Mucosa of rectum (tissue), 2 donors: ENCODE measurements around the gene MRPL28.
"Not testable (repeated sequence)": the region's sequence is repeated elsewhere in the genome, so short reads cannot be mapped to it uniquely, and the experiment has no call there.

ENCODE experiments used
- H3K27ac ChIP-seq, 2 donors: one replicate each; pipeline ENCODE4 v1.7.0; 2013; ENCODE audit warnings: inconsistent platforms in 2 of 2, low read depth in 2 of 2, low read length in 2 of 2
- H3K27me3 ChIP-seq, 2 donors: one replicate each; pipeline ENCODE4 v1.7.0; 2013; ENCODE audit warnings: low read length in 2 of 2; ENCODE audit not compliant: control insufficient read depth in 2 of 2, insufficient read depth in 2 of 2
- H3K36me3 ChIP-seq, 2 donors: one replicate each; pipeline ENCODE4 v1.7.0; 2013; ENCODE audit warnings: low read length in 2 of 2; ENCODE audit not compliant: control insufficient read depth in 2 of 2, insufficient read depth in 2 of 2
- H3K4me1 ChIP-seq, 2 donors: one replicate each; pipeline ENCODE4 v1.7.0; 2013; ENCODE audit warnings: low read length in 2 of 2, mild to moderate bottlenecking in 1 of 2; ENCODE audit not compliant: control insufficient read depth in 2 of 2, insufficient read depth in 2 of 2
- H3K4me3 ChIP-seq, 2 donors: one replicate each; pipeline ENCODE4 v1.7.0; 2013; ENCODE audit warnings: low read length in 2 of 2
- H3K9ac ChIP-seq, 2 donors: one replicate each; pipeline ENCODE4 v1.7.0; 2013; ENCODE audit warnings: low read length in 2 of 2, low read depth in 1 of 2, mild to moderate bottlenecking in 1 of 2
- H3K9me3 ChIP-seq, 2 donors: one replicate each; pipeline ENCODE4 v1.7.0; 2013; ENCODE audit warnings: low read length in 2 of 2; ENCODE audit not compliant: control insufficient read depth in 2 of 2
- donor health status: healthy.
- donor health status: Normal muscosa, but diverticular disease.

MRPL28 gene

GRCh38 chr16:389352-389751 lies 19.0 kb upstream of the MRPL28 start:
- H3K4me3 ChIP-seq = no peak overlapping the region
- H3K4me1 ChIP-seq = no peaks in the 10 kb centered on the region
- no peak overlapping the region for H3K27ac ChIP-seq
- H3K9me3 ChIP-seq = no peaks in the 10 kb centered on the region
- H3K9ac ChIP-seq = no peak overlapping the region
- no peaks in the 10 kb centered on the region for H3K27me3 ChIP-seq
- H3K36me3 ChIP-seq = no peaks in the 10 kb centered on the region

GRCh38 chr16:387761-388666 lies 17.7 kb upstream of the MRPL28 start:
- not testable (repeated sequence) for H3K4me3 ChIP-seq, H3K4me1 ChIP-seq, H3K27ac ChIP-seq, H3K9me3 ChIP-seq, H3K27me3 ChIP-seq, H3K9ac ChIP-seq, H3K36me3 ChIP-seq

GRCh38 chr16:386641-387156 lies 16.4 kb upstream of the MRPL28 start:
- H3K4me3 ChIP-seq = no peak overlapping the region
- H3K9me3 ChIP-seq = no peaks in the 10 kb centered on the region
- peak overlapping the region in 1 of 2 donors; percentile 11 for H3K27ac ChIP-seq
- H3K27me3 ChIP-seq = no peaks in the 10 kb centered on the region
- H3K36me3 ChIP-seq = no peaks in the 10 kb centered on the region
- H3K4me1 ChIP-seq = peaks cover 10 to 14% of the 10 kb centered on the region in 2 donors
- no peak overlapping the region for H3K9ac ChIP-seq

GRCh38 chr16:383326-384051 lies 13.2 kb upstream of the MRPL28 start:
- H3K9me3 ChIP-seq = no peaks in the 10 kb centered on the region
- peak overlapping the region; percentile 80 to 87 for H3K27ac ChIP-seq
- peaks cover 27 to 35% of the 10 kb centered on the region in 2 donors for H3K4me1 ChIP-seq
- peak overlapping the region; percentile 76 to 81 for H3K9ac ChIP-seq
- H3K4me3 ChIP-seq = peak overlapping the region; percentile 53 to 89
- H3K27me3 ChIP-seq = no peaks in the 10 kb centered on the region
- no peaks in the 10 kb centered on the region for H3K36me3 ChIP-seq

GRCh38 chr16:381789-382717 lies 11.7 kb upstream of the MRPL28 start, which contains the start of gene PGAP6:
PGAP6 (minus strand) TSS chr16:381978; CDS start chr16:381821, 157 bp downstream.
- peaks cover 27 to 35% of the 10 kb centered on the region in 2 donors for H3K4me1 ChIP-seq
- H3K27ac ChIP-seq = peak within 1 kb of the TSS; percentile 80 to 87
- peaks cover 1 to 6% of the 10 kb centered on the region in 2 donors for H3K36me3 ChIP-seq
- peak within 1 kb of the TSS; percentile 84 to 89 for H3K4me3 ChIP-seq
- no peaks in the 10 kb centered on the region for H3K27me3 ChIP-seq
- peak within 1 kb of the TSS; percentile 76 to 83 for H3K9ac ChIP-seq
- no peaks in the 10 kb centered on the region for H3K9me3 ChIP-seq

GRCh38 chr16:381012-381788 lies 10.9 kb upstream of the MRPL28 start:
- peak overlapping the region; percentile 63 to 71 for H3K27ac ChIP-seq
- no peaks in the 10 kb centered on the region for H3K9me3 ChIP-seq
- peak overlapping the region; percentile 73 to 76 for H3K4me3 ChIP-seq
- peaks cover 27 to 35% of the 10 kb centered on the region in 2 donors for H3K4me1 ChIP-seq
- peaks cover 5 to 14% of the 10 kb centered on the region in 2 donors for H3K36me3 ChIP-seq
- no peaks in the 10 kb centered on the region for H3K27me3 ChIP-seq
- peak overlapping the region; percentile 74 to 83 for H3K9ac ChIP-seq

GRCh38 chr16:380762-381011 lies 10.3 kb upstream of the MRPL28 start:
- Histone ChIP-seq H3K27me3 (no peaks in the 10 kb centered on the region), H3K36me3 (peaks cover 8 to 19% of the 10 kb centered on the region in 2 donors), H3K4me1 (peaks cover 27 to 35% of the 10 kb centered on the region in 2 donors), H3K9ac (peak overlapping the region; percentile 74 to 83), H3K9me3 (no peaks in the 10 kb centered on the region), H3K4me3 (peak overlapping the region; percentile 73 to 76), H3K27ac (peak overlapping the region; percentile 63 to 71)

- H3K36me3 ChIP-seq = peaks cover 8 to 22% of the 10 kb centered on the region in 2 donors
- no peaks in the 10 kb centered on the region for H3K27me3 ChIP-seq
- no peaks in the 10 kb centered on the region for H3K9me3 ChIP-seq
- peaks cover 27 to 35% of the 10 kb centered on the region in 2 donors for H3K4me1 ChIP-seq
- H3K4me3 ChIP-seq = peak overlapping the region; percentile 26 to 76
- H3K27ac ChIP-seq = peak overlapping the region; percentile 34 to 65
- H3K9ac ChIP-seq = peak overlapping the region; percentile 24 to 54
Observed at GRCh38 chr16:379961-380761, 9.8 kb upstream of the MRPL28 start.
